Measurements from ENCODE around the gene GLRX5. TPM values are rescaled to one million over a fixed set of nuclear protein-coding genes. Genes with fewer than 3 reads are reported as not detected.

The GLRX5 gene
- total RNA-seq, 2 donors from 2014 or later: 62.4 to 63.4 TPM

DNA sequence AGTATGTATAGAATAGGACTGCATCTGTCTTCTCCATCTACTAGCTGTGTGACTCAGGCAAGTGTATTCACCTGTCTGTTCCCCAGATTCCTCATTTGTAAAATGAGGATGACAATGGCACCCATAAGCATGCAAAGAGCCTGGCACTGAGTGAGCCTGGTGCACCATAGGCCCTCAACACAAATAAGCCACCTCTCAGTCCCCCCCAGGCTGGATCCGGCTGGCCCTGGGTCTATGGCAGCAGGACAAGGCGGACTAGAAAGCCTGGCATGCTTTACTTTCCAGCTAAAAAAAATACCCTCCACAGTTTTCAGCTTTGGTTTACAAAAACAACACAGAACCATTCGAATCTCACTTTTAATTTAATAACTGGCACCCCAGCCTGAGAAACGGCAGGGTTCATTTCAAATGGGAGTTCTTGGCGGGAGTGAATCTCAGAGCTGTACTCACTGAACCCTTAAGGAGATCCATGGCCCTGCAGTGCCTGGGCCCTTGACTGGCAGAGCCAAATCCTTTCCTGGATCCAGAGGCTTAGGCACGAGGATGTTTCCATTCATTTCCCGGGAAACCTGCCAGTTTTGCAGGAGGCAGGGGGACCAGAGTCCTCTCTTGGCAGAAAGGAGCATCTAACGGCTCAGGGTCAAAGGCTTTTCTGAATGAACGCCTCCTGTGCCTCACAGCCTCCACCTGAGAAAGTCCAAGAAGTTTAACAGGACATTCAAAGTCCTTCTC, 36.1 kb upstream of the GLRX5 start:
- H3K9ac ChIP-seq (ENCODE audit: extremely low read depth, low read length, poor library complexity, severe bottlenecking): no peak overlapping the region
- Mint-ChIP-seq H3K4me1 (peaks cover 68% of the 10 kb centered on the region), H3K9me3 (no peaks in the 10 kb centered on the region)

DNA sequence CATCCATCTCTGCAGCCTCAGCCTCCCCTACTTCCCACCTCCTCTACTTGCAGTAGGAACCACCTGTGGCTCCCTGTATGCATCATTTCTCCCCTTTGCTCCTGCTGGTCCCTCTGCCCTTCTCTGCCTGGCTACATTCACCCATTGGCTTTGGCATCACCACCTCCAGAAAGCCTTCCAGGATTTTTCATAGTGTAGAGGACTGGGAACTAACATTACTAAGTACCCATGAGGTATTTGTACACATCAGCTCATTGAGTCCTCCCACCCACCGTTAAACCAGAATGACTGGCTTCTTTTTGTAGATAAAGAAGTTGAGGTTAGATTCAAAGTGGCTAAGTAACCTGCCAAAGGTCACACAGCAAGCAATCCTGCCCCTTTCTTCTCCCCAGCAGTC, 35.5 kb upstream of the GLRX5 start:
- H3K27ac ChIP-seq (ENCODE audit: low read depth, low read length): no peak overlapping the region
- no peak overlapping the region for H3K27ac Mint-ChIP-seq
- no peaks in the 10 kb centered on the region for H3K36me3 Mint-ChIP-seq (ENCODE audit: low read depth)
- DNase-seq: no peak
- peaks cover 62% of the 10 kb centered on the region for H3K4me1 ChIP-seq (ENCODE audit: control insufficient read depth, insufficient read depth, low read length)
- H3K9me3 Mint-ChIP-seq: no peaks in the 10 kb centered on the region
- no peaks in the 10 kb centered on the region for H3K36me3 ChIP-seq (ENCODE audit: control insufficient read depth, insufficient read depth, low read length)
- H3K27me3 ChIP-seq (ENCODE audit: control insufficient read depth, insufficient read depth, low read length, poor library complexity, severe bottlenecking): no peaks in the 10 kb centered on the region
- TF ChIP-seq, protein P1, sequence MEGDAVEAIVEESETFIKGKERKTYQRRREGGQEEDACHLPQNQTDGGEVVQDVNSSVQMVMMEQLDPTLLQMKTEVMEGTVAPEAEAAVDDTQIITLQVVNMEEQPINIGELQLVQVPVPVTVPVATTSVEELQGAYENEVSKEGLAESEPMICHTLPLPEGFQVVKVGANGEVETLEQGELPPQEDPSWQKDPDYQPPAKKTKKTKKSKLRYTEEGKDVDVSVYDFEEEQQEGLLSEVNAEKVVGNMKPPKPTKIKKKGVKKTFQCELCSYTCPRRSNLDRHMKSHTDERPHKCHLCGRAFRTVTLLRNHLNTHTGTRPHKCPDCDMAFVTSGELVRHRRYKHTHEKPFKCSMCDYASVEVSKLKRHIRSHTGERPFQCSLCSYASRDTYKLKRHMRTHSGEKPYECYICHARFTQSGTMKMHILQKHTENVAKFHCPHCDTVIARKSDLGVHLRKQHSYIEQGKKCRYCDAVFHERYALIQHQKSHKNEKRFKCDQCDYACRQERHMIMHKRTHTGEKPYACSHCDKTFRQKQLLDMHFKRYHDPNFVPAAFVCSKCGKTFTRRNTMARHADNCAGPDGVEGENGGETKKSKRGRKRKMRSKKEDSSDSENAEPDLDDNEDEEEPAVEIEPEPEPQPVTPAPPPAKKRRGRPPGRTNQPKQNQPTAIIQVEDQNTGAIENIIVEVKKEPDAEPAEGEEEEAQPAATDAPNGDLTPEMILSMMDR (conservative IDR thresholded peaks at IDR 0.05): no peak
- no peak overlapping the region for H3K4me3 ChIP-seq (ENCODE audit: low read length)
- no peaks in the 10 kb centered on the region for H3K9me3 ChIP-seq (ENCODE audit: control insufficient read depth, low read length)
- H3K4me1 Mint-ChIP-seq: peaks cover 71% of the 10 kb centered on the region
- no peaks in the 10 kb centered on the region for H3K27me3 Mint-ChIP-seq (ENCODE audit: insufficient read depth)
- no peak overlapping the region for H3K9ac ChIP-seq (ENCODE audit: extremely low read depth, low read length, poor library complexity, severe bottlenecking)
- WGBS, 2 experiments (ENCODE audit: insufficient coverage in 1 of 2, insufficient read length in 1 of 2): no CpG with 5 or more reads among the region's 1 CpG
- no peak overlapping the region for H3K4me3 Mint-ChIP-seq

More for the DNA sequence above, 36.1 kb upstream of the GLRX5 start:
- Mint-ChIP-seq H3K36me3 (ENCODE audit: low read depth) (no peaks in the 10 kb centered on the region), H3K27me3 (ENCODE audit: insufficient read depth) (no peaks in the 10 kb centered on the region), H3K4me3 (no peak overlapping the region), H3K27ac (no peak overlapping the region)
- no peak for DNase-seq
- Histone ChIP-seq H3K9me3 (ENCODE audit: control insufficient read depth, low read length) (no peaks in the 10 kb centered on the region), H3K36me3 (ENCODE audit: control insufficient read depth, insufficient read depth, low read length) (no peaks in the 10 kb centered on the region), H3K27me3 (ENCODE audit: control insufficient read depth, insufficient read depth, low read length, poor library complexity, severe bottlenecking) (no peaks in the 10 kb centered on the region), H3K4me1 (ENCODE audit: control insufficient read depth, insufficient read depth, low read length) (peaks cover 57% of the 10 kb centered on the region), H3K27ac (ENCODE audit: low read depth, low read length) (no peak overlapping the region), H3K4me3 (ENCODE audit: low read length) (no peak overlapping the region)
- WGBS, 2 experiments (ENCODE audit: insufficient coverage in 1 of 2, insufficient read length in 1 of 2): 89 to 90% methylated on average over 6 to 9 of the region's 9 CpGs
- TF ChIP-seq, protein P1 (conservative IDR thresholded peaks at IDR 0.05): no peak

DNA sequence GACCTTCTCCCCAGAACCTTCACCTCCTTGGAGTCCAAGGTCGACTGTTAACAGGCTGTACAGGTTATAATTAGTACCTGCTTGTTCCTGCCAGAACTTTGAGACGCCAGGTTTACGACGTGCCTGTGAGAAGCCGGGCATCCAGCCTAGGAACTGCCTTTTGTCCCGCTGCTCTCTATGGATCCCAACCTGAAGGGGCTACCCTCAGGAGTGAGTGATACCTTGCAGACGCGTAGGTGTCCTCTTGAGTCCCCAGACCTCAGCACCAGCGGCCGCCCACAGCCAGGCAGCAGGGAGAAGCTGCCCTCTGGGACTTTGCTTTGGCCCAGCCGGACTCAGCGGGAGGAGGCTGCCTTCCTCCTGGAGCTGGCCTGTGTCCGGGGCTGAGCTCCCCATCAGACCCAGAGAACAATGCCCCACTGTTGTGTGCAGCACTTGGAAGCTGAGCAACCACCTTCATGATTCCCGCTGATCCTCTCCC, 34.6 kb upstream of the GLRX5 start:
- Histone ChIP-seq H3K27ac (ENCODE audit: low read depth, low read length) (no peak overlapping the region), H3K9me3 (ENCODE audit: control insufficient read depth, low read length) (no peaks in the 10 kb centered on the region), H3K27me3 (ENCODE audit: control insufficient read depth, insufficient read depth, low read length, poor library complexity, severe bottlenecking) (no peaks in the 10 kb centered on the region), H3K9ac (ENCODE audit: extremely low read depth, low read length, poor library complexity, severe bottlenecking) (no peak overlapping the region), H3K4me1 (ENCODE audit: control insufficient read depth, insufficient read depth, low read length) (peaks cover 70% of the 10 kb centered on the region), H3K4me3 (ENCODE audit: low read length) (no peak overlapping the region), H3K36me3 (ENCODE audit: control insufficient read depth, insufficient read depth, low read length) (no peaks in the 10 kb centered on the region)
- H3K9me3 Mint-ChIP-seq: no peaks in the 10 kb centered on the region
- 94 to 97% methylated on average over 9 to 14 of the region's 14 CpGs for WGBS, 2 experiments (ENCODE audit: insufficient coverage in 1 of 2, insufficient read length in 1 of 2)
- DNase-seq: no peak
- TF ChIP-seq, protein P1 (conservative IDR thresholded peaks at IDR 0.05): no peak
- peaks cover 77% of the 10 kb centered on the region for H3K4me1 Mint-ChIP-seq
- H3K4me3 Mint-ChIP-seq: no peak overlapping the region
- no peaks in the 10 kb centered on the region for H3K36me3 Mint-ChIP-seq (ENCODE audit: low read depth)
- no peaks in the 10 kb centered on the region for H3K27me3 Mint-ChIP-seq (ENCODE audit: insufficient read depth)
- no peak overlapping the region for H3K27ac Mint-ChIP-seq

All from endodermal cell (in vitro differentiated cells).